HTR-8/SVneo (cell line): ENCODE results near the gene VDR.

ENCODE experiments used
- DNase-seq: peaks from one replicate; pipeline ENCODE4 v3.0.0; 2011; ENCODE audit warnings: low spot score, mixed read lengths; ENCODE audit not compliant: insufficient read length
- FAIRE-seq: peaks from 2 replicates; lab custom pipeline; 2011; peaks lifted over from hg19 to GRCh38; lab: Jason Lieb, UNC

Gene VDR

DNA sequence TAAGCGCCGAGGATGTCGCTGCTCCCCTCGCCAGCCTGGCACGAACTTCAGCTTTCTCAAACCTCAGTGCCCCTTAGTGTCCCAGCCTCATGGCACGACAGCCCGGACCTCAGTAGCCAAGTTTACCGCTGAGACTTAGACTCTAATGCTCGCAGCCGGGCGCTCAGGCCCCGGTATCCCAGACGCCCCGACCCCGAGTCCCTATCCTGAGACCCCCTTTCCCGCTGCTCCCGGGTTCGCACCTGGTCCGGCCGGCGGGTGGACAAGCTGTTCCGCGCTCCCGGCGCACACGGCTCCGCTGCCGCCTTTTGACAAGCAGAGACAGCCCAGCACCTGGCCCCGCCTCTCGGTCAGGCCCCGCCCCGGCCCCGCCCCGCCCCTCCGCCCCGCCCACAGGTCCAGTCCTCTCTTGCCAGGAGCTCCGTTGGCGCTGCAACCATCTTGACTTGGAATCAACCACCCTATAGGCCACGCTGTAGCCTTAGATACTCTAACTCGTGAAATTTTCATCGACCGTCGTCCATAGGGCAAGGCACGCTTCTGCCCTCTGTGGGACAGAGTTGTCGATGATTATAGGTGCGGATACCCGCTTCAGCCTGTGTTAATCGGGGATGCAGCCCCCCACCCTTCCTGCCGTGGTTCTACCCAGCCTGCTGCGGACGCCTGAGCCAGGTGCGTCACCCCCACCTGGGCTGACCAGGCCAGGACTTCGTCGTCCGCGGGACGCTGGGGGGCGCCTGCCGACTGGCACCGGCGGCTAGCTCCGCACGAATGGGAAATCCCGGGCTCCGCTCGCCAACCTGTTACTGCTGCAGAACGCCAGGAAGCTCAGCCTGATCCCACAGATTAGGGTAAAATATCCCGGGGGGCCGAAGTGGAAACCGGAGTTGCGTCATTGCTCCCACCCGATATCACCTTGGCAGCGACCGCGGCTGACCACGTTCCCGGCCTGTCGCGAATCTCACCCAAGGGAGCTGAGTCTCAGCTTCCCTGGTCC lies at the start of gene VDR:
Gene VDR, minus strand, starts transcription at position 282 of the 997 bp plus-strand sequence. CDS start 25,881 bp downstream, outside the sequence.
- peak; percentile 94 for DNase-seq

GRCh38 chr12:47954058-47954457 lies 49.3 kb upstream of the VDR start:
- no peak for FAIRE-seq
- no peak for DNase-seq

More for the DNA sequence above, at the start of gene VDR:
- no peak for FAIRE-seq

GRCh38 chr12:47950856-47951468 lies 46.2 kb upstream of the VDR start:
- peak; percentile 52 for FAIRE-seq
- no peak for DNase-seq

DNA sequence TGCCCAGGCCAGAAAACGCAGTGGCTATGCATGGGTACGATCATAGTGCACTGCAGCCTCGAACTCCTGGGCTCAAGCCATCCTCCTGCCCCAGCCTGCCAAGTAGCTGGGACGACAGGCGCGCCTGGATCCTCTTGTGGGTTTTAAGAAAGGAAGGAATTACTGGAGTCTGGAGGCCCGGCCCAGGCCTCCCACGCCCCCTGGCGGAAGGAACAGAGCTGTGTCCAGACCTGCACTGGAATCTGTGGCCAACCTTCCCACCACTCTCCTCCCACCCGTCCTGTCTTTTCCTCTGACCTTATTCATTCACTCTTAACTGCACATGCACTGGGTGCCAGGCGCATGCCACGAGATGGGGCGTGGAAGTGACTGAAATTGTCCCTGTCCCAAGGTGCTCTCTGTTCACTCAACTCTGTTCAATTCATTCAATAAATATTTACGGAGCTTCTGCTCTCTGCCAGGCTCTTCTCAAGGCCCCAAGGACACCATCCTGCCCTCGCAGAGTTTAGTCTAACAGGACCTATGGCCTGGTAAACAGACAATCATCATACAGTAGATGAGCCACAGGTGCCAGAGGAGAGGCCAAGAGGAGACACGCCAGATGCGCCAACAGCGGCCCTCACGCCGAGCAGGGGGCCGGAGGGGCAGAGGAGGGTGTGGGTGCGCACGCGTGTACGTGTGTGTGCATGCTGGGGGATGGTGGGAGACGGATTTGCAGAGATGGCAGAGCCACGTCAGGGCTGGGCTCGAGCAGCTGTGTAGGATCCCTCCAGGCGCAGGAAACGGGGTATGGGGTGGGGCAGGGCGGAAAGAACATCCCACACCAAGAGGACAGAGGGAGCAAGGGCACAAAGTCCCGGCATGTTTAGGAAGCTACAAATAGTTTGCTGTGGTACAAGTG lies 44.9 kb upstream of the VDR start:
- DNase-seq (peak; percentile 88), FAIRE-seq (peak; percentile 83)

DNA sequence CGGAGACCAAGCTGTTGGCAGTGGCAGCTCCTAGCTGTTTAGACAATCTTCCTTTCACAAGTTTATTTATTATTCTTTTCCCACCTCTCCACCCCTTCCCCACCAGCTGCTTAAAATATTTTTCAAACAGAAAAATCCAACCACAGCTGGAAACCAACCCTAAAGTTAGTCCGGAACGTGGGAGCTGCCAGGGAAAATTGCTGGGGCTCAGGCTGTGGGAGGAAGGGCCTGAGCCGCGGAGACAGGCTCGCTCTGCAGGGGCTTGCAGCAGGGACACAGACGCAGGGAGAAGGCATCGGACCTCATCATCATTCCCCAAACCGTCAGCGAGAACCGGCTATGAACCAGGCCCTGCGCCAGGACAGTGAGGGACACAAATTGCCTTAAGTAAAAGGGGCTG lies 42.5 kb upstream of the VDR start:
- DNase-seq (no peak), FAIRE-seq (no peak)

- DNase-seq (peak; percentile 69), FAIRE-seq (peak; percentile 74)
These were observed 41.9 kb upstream of the VDR start for GRCh38 chr12:47946413-47947323.

DNA sequence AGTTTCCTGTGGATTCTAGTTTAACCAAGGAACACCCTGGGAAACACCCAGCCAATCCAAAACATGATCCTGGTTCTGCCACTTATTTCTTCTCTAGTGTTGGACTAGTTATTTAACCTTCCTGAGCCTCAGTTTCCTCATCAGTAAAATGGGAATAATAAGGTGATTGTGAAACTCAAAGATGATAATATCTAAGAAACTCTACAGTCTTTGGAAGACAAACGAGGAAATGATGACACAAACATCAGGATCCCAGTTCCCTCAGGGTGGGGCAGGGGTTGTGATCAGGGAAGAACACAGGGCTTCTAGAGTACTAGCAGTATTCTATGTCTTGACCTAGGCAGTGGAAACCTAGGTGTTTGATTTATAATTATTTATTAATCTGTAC lies 40.5 kb upstream of the VDR start:
- FAIRE-seq (no peak), DNase-seq (no peak)

GRCh38 chr12:47944685-47945340 lies 40.0 kb upstream of the VDR start:
- DNase-seq = no peak
- peak; percentile 72 for FAIRE-seq

GRCh38 chr12:47943623-47944340 lies 39.0 kb upstream of the VDR start:
- no peak for DNase-seq

DNA sequence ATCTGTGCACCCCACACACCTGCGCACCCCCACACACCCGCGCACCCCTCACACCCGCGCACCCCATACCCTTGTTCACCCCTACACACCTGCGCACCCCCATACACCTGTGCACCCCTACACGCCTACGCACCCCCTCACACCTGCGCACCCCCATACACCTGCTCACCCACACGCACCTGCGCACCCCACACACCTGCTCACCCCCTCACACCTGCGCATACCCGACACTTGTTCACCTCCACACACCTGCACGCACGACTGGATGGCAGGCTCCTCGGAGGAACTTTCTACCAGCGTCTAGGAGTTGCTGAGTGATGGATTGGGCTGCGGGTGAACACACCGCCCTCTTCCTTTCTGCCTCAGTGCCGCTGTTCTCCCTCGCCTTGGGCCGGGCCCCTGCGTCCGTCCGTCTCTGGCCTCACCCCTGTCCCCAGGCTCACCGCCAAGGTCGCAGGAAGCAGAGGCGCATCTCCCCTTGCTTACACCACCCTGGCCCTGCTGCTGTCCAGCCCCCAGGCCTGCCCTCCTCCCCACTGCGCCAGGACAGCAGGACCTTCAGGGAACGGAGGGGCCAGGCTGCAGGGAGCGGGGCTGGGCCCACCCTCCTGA lies 37.9 kb upstream of the VDR start:
- FAIRE-seq (no peak), DNase-seq (no peak)

More at GRCh38 chr12:47943623-47944340, 39.0 kb upstream of the VDR start:
- no peak for FAIRE-seq

GRCh38 chr12:47941871-47942613 lies 37.2 kb upstream of the VDR start:
- FAIRE-seq = no peak
- DNase-seq = no peak

GRCh38 chr12:47941475-47941780 lies 36.6 kb upstream of the VDR start:
- FAIRE-seq (no peak), DNase-seq (no peak)

GRCh38 chr12:47940773-47941474 lies 36.1 kb upstream of the VDR start:
- no peak for DNase-seq
- no peak for FAIRE-seq

- DNase-seq (no peak), FAIRE-seq (no peak)
These were observed 34.3 kb upstream of the VDR start for GRCh38 chr12:47939009-47939601.

DNA sequence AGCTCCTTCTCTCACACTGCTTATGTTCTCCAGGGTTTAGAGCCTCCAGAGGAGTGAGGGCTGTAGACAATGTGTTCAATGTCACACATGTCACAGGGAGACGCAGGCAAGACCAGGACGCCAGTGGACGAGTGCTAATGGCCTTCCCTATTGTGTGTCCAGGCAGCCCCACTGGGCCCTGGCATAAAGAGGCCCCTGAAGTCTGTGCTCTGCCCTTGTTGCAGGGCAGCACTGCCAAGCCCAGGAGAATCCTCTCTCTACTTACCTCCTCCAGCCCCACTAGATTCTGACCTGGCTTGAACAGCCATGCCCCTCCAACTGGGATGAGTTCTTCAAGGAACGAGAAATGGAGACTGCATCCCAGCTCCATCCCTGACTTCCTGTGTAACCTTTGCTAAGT lies 33.8 kb upstream of the VDR start:
- no peak for DNase-seq
- FAIRE-seq = no peak

GRCh38 chr12:47938093-47938492 lies 33.3 kb upstream of the VDR start:
- DNase-seq (peak; percentile 67), FAIRE-seq (no peak)
